RWPE1 (cell line): ENCODE measurements around the gene SLC6A5.
"Not testable (repeated sequence)": the region's sequence is repeated elsewhere in the genome, so short reads cannot be mapped to it uniquely, and the experiment has no call there.

Experiments
- CTCF ChIA-PET: fragments of 350-600 bp; sonication (Branson Sonifier 250); formaldehyde crosslinking; extraction: SDS; loops from one replicate; lab custom pipeline; 2021; lab: Yijun Ruan, JAX
- POLR2A ChIA-PET: fragments of 400-600 bp; formaldehyde crosslinking; extraction: SDS; loops from one replicate; lab custom pipeline; 2020; ENCODE audit warnings: antibody characterized with exemption; ENCODE audit not compliant: low non-redundant PET; lab: Yijun Ruan, JAX
- DNase-seq: peaks from one replicate; pipeline ENCODE4 v3.0.0; 2012; ENCODE audit warnings: low spot score
- H3K27ac ChIP-seq: fragments of 450-650 bp; 2 replicates; pipeline ENCODE4 v1.5.1; 2017
- CTCF ChIP-seq: fragments of 450-650 bp; conservative IDR thresholded peaks from 2 replicates; pipeline ENCODE4 v1.5.1; 2017; ENCODE audit warnings: low read depth, mild to moderate bottlenecking

The SLC6A5 gene

DNA sequence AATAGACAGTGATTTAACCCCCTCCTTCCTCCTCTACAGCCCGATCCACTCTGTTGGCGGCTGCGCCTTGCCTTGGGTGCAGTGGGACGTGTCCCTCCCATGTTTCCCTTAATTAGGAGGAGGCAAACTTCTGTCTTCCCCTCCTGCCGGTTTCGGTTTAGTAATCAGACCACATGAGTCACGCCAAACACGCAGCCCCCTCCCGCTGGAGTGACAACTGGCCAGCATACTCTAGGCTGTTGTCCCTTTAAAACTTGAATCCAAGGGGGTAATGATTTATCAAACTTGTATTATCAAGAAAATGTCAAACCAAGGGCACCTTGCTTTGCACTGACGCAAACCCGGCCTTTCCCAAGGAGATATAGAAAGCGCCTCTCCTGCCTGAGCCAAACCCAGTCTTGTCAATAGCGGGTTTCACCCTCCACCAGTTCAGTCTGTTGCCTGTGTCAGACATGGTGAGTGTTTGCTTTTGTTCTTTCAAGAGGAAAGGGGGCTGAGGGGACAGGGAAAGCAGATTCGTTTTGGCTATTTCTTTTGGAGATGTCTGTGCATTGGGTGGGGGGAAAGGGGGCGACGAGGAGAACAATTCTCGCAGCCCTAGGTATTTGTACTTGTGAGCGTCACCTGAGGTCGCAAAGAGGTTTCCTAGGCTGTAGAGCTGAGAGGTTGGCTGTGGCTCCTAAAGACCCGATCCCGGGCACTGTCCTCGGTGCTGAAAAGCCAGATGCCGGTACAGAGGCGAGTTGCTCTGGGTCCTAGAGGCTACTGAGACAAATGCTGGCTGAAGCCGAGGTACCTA is at the start of gene SLC6A5:
TSS of gene SLC6A5 (plus strand) at position 388 of the 799 bp plus-strand sequence. CDS start at position 453, 65 bp downstream.
- no peak for TF ChIP-seq CTCF
- POLR2A ChIA-PET = interaction anchor here (0.7 kb wide), 1 partner anchor 831 kb away, joined by 4 read pairs; no protein-coding TSS in a partner anchor
- H3K27ac ChIP-seq = no peak within 1 kb of the TSS
- CTCF ChIA-PET = interaction anchor here (2.3 kb wide), 1 partner anchor 11 kb away, joined by 14 read pairs; no protein-coding TSS in a partner anchor
- peak; percentile 60 for DNase-seq

DNA sequence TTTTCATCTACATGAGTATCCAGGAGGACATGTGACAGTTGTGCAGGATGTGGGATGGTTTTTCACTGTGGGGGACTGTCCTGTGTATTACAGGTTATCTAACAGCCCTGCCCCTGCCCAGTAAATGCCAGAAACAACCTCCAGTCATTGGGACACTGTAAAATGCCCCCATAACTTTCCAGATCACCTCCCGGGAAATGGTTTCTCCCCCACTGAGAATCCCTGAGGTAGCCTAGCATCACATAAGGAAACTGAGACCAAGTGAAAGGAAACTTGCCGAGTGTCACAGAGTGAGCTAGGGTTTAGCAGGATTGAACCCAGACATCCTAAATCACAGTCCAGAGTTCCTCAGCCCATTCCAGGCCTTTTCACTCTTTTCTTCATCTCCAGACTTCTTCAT is 48.3 kb upstream of the SLC6A5 start:
- CTCF ChIA-PET = interaction anchor here (0.6 kb wide), 1 partner anchor 13 kb away, joined by 3 read pairs; no protein-coding TSS in a partner anchor

GRCh38 chr11:20555783-20556182 is 43.6 kb upstream of the SLC6A5 start:
- CTCF ChIA-PET = interaction anchor here (0.6 kb wide), 1 partner anchor 18 kb away, joined by 3 read pairs; no protein-coding TSS in a partner anchor
- no peak for DNase-seq
- no peak overlapping the region for H3K27ac ChIP-seq
- TF ChIP-seq CTCF = no peak
- POLR2A ChIA-PET = no interaction called here

More for the DNA sequence above, 48.3 kb upstream of the SLC6A5 start:
- no peak overlapping the region for H3K27ac ChIP-seq
- no peak for TF ChIP-seq CTCF
- DNase-seq = no peak
- POLR2A ChIA-PET = no interaction called here

DNA sequence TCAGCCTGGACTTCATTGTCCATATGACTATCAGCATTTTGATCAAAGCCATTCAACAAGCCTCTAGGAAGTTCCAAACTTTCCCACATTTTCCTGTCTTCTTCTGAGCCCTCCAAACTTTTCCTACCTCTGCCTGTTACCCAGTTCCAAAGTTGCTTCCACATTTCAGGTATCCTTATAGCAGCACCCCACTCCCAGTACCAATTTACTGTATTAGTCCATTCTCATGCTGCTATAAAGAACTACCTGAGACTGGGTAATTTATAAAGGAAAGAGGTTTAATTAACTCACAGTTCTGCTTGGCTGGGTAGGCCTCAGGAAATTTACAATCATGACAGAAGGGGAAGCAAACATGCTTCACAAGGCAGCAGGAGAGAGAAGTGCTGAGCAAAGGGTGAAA is 43.0 kb upstream of the SLC6A5 start:
- DNase-seq, H3K27ac ChIP-seq, CTCF ChIA-PET, POLR2A ChIA-PET: not testable (repeated sequence)

GRCh38 chr11:20558741-20559140 is 40.7 kb upstream of the SLC6A5 start:
- ChIA-PET CTCF (interaction anchor here (0.7 kb wide), 1 partner anchor 352 kb away, joined by 3 read pairs; no protein-coding TSS in a partner anchor), POLR2A (no interaction called here)
- no peak for DNase-seq
- no peak for TF ChIP-seq CTCF
- no peak overlapping the region for H3K27ac ChIP-seq

- TF ChIP-seq CTCF = no peak
- H3K27ac ChIP-seq = no peak overlapping the region
- CTCF ChIA-PET = interaction anchor here (0.6 kb wide), 1 partner anchor 384 kb away, joined by 4 read pairs; no protein-coding TSS in a partner anchor
- DNase-seq = peak; percentile 34
- POLR2A ChIA-PET = no interaction called here
Observed at GRCh38 chr11:20559523-20560300, 39.7 kb upstream of the SLC6A5 start.
